Measurements from ENCODE around the gene C1orf226.
A peak's percentile ranks its signal among the peaks of the same experiment; 100 is the strongest.

GRCh38 chr1:162381941-162382750 lies 618 bp downstream of the C1orf226 start:
- TF ChIP-seq ATF3 (IDR thresholded peaks at IDR 0.05), result peak; percentile 66
- TF ChIP-seq TAF1 (conservative IDR thresholded peaks at IDR 0.05), result no peak
- TF ChIP-seq JUND (IDR thresholded peaks at IDR 0.05), result no peak
- no peak for TF ChIP-seq CTCF (IDR thresholded peaks at IDR 0.05; ENCODE audit: low read depth, low read length, missing input control)

All from liver (tissue), 3 donors.